Breast epithelium (tissue), 3 donors: ENCODE results near the gene NUDT19.
"Not testable (repeated sequence)": the region's sequence is repeated elsewhere in the genome, so short reads cannot be mapped to it uniquely, and the experiment has no call there.

Experiments
- CTCF ChIP-seq, 3 donors: fragments of 450-650 bp; IDR thresholded peaks; one replicate each; pipeline ENCODE4 v1.5.1; 2016 to 2017; ENCODE audit warnings: antibody characterized with exemption in 3 of 3, mild to moderate bottlenecking in 3 of 3, moderate library complexity in 3 of 3
- POLR2A ChIP-seq: fragments of 450-650 bp; IDR thresholded peaks from one replicate; pipeline ENCODE4 v1.6.1; 2016; ENCODE audit warnings: antibody characterized with exemption, mild to moderate bottlenecking, moderate library complexity
- POLR2AphosphoS5 ChIP-seq, 3 donors: sonication (generic); formaldehyde crosslinking; IDR thresholded peaks; one replicate each; pipeline ENCODE4 v1.6.1; 2017; ENCODE audit warnings: antibody characterized with exemption in 3 of 3

- not testable (repeated sequence) for TF ChIP-seq CTCF (IDR thresholded peaks at IDR 0.05); POLR2A; POLR2AphosphoS5 (IDR thresholded peaks at IDR 0.05)
Observed at GRCh38 chr19:32652331-32652730, 39.3 kb upstream of the NUDT19 start.
